ENCODE data around the gene COA1.
A peak's percentile ranks its signal among the peaks of the same experiment; 100 is the strongest.

COA1 gene

GRCh38 chr7:43758822-43759683, 29.7 kb upstream of the COA1 start:
- peak; percentile 6 to 43 (median 30) for DNase-seq

GRCh38 chr7:43758029-43758821, 28.9 kb upstream of the COA1 start, which contains the start of gene BLVRA:
TSS of gene BLVRA (plus strand) at chr7:43758680. CDS start at chr7:43771159, 12,479 bp downstream.
- Histone ChIP-seq H3K4me1 (ENCODE audit: control insufficient read depth, insufficient read depth, low read length, poor library complexity, severe bottlenecking) (peaks cover 5% of the 10 kb centered on the region), H3K4me3 (ENCODE audit: insufficient read depth, low read depth, low read length, poor library complexity, severe bottlenecking) (peak within 1 kb of the TSS; percentile 95), H3K36me3 (ENCODE audit: control insufficient read depth, insufficient read depth, low read length) (no peaks in the 10 kb centered on the region), H3K27ac (ENCODE audit: insufficient read depth, low read length, poor library complexity, severe bottlenecking) (peak within 1 kb of the TSS; percentile 70), H3K9me3 (ENCODE audit: control insufficient read depth, low read length) (no peaks in the 10 kb centered on the region), H3K27me3 (replicated peaks; ENCODE audit: control insufficient read depth, insufficient read depth, low read length, poor library complexity, severe bottlenecking) (no peaks in the 10 kb centered on the region)
- peak; percentile 43 to 57 (median 55) for DNase-seq

More at GRCh38 chr7:43758822-43759683, 29.7 kb upstream of the COA1 start:
- H3K4me1 ChIP-seq (ENCODE audit: control insufficient read depth, insufficient read depth, low read length, poor library complexity, severe bottlenecking): peaks cover 5% of the 10 kb centered on the region
- H3K36me3 ChIP-seq (ENCODE audit: control insufficient read depth, insufficient read depth, low read length): no peaks in the 10 kb centered on the region
- no peaks in the 10 kb centered on the region for H3K9me3 ChIP-seq (ENCODE audit: control insufficient read depth, low read length)
- H3K4me3 ChIP-seq (ENCODE audit: insufficient read depth, low read depth, low read length, poor library complexity, severe bottlenecking): peak overlapping the region; percentile 95
- peak overlapping the region; percentile 70 for H3K27ac ChIP-seq (ENCODE audit: insufficient read depth, low read length, poor library complexity, severe bottlenecking)
- H3K27me3 ChIP-seq (replicated peaks; ENCODE audit: control insufficient read depth, insufficient read depth, low read length, poor library complexity, severe bottlenecking): no peaks in the 10 kb centered on the region

GRCh38 chr7:43757073-43757720, 27.9 kb upstream of the COA1 start:
- no peaks in the 10 kb centered on the region for H3K9me3 ChIP-seq (ENCODE audit: control insufficient read depth, low read length)
- no peaks in the 10 kb centered on the region for H3K36me3 ChIP-seq (ENCODE audit: control insufficient read depth, insufficient read depth, low read length)
- no peak overlapping the region for H3K4me3 ChIP-seq (ENCODE audit: insufficient read depth, low read depth, low read length, poor library complexity, severe bottlenecking)
- peaks cover 5% of the 10 kb centered on the region for H3K4me1 ChIP-seq (ENCODE audit: control insufficient read depth, insufficient read depth, low read length, poor library complexity, severe bottlenecking)
- H3K27me3 ChIP-seq (replicated peaks; ENCODE audit: control insufficient read depth, insufficient read depth, low read length, poor library complexity, severe bottlenecking): no peaks in the 10 kb centered on the region
- no peak overlapping the region for H3K27ac ChIP-seq (ENCODE audit: insufficient read depth, low read length, poor library complexity, severe bottlenecking)
- no peak for DNase-seq

GRCh38 chr7:43756368-43757072, 27.2 kb upstream of the COA1 start:
- Histone ChIP-seq H3K4me3 (ENCODE audit: insufficient read depth, low read depth, low read length, poor library complexity, severe bottlenecking) (no peak overlapping the region), H3K9me3 (ENCODE audit: control insufficient read depth, low read length) (no peaks in the 10 kb centered on the region), H3K4me1 (ENCODE audit: control insufficient read depth, insufficient read depth, low read length, poor library complexity, severe bottlenecking) (peaks cover 5% of the 10 kb centered on the region), H3K27ac (ENCODE audit: insufficient read depth, low read length, poor library complexity, severe bottlenecking) (no peak overlapping the region), H3K36me3 (ENCODE audit: control insufficient read depth, insufficient read depth, low read length) (no peaks in the 10 kb centered on the region), H3K27me3 (replicated peaks; ENCODE audit: control insufficient read depth, insufficient read depth, low read length, poor library complexity, severe bottlenecking) (no peaks in the 10 kb centered on the region)
- no peak for DNase-seq

- DNase-seq: no peak
- Histone ChIP-seq H3K9me3 (ENCODE audit: control insufficient read depth, low read length) (no peaks in the 10 kb centered on the region), H3K27ac (ENCODE audit: insufficient read depth, low read length, poor library complexity, severe bottlenecking) (no peak overlapping the region), H3K4me1 (ENCODE audit: control insufficient read depth, insufficient read depth, low read length, poor library complexity, severe bottlenecking) (peaks cover 5% of the 10 kb centered on the region), H3K4me3 (ENCODE audit: insufficient read depth, low read depth, low read length, poor library complexity, severe bottlenecking) (no peak overlapping the region), H3K27me3 (replicated peaks; ENCODE audit: control insufficient read depth, insufficient read depth, low read length, poor library complexity, severe bottlenecking) (no peaks in the 10 kb centered on the region), H3K36me3 (ENCODE audit: control insufficient read depth, insufficient read depth, low read length) (no peaks in the 10 kb centered on the region)
These were observed 25.3 kb upstream of the COA1 start for GRCh38 chr7:43754596-43754995.

- Histone ChIP-seq H3K4me1 (ENCODE audit: control insufficient read depth, insufficient read depth, low read length, poor library complexity, severe bottlenecking) (peaks cover 5% of the 10 kb centered on the region), H3K36me3 (ENCODE audit: control insufficient read depth, insufficient read depth, low read length) (no peaks in the 10 kb centered on the region), H3K27ac (ENCODE audit: insufficient read depth, low read length, poor library complexity, severe bottlenecking) (no peak overlapping the region), H3K4me3 (ENCODE audit: insufficient read depth, low read depth, low read length, poor library complexity, severe bottlenecking) (no peak overlapping the region), H3K27me3 (replicated peaks; ENCODE audit: control insufficient read depth, insufficient read depth, low read length, poor library complexity, severe bottlenecking) (no peaks in the 10 kb centered on the region), H3K9me3 (ENCODE audit: control insufficient read depth, low read length) (no peaks in the 10 kb centered on the region)
- no peak for DNase-seq
These were observed 24.5 kb upstream of the COA1 start for GRCh38 chr7:43753843-43754242.

- DNase-seq: no peak
- H3K4me3 ChIP-seq (ENCODE audit: insufficient read depth, low read depth, low read length, poor library complexity, severe bottlenecking): no peak overlapping the region
- H3K4me1 ChIP-seq (ENCODE audit: control insufficient read depth, insufficient read depth, low read length, poor library complexity, severe bottlenecking): peaks cover 5% of the 10 kb centered on the region
- H3K27ac ChIP-seq (ENCODE audit: insufficient read depth, low read length, poor library complexity, severe bottlenecking): no peak overlapping the region
- no peaks in the 10 kb centered on the region for H3K9me3 ChIP-seq (ENCODE audit: control insufficient read depth, low read length)
- H3K27me3 ChIP-seq (replicated peaks; ENCODE audit: control insufficient read depth, insufficient read depth, low read length, poor library complexity, severe bottlenecking): no peaks in the 10 kb centered on the region
- no peaks in the 10 kb centered on the region for H3K36me3 ChIP-seq (ENCODE audit: control insufficient read depth, insufficient read depth, low read length)
These were observed 24.0 kb upstream of the COA1 start for GRCh38 chr7:43753271-43753810.

GRCh38 chr7:43752411-43752810, 23.1 kb upstream of the COA1 start:
- H3K4me1 ChIP-seq (ENCODE audit: control insufficient read depth, insufficient read depth, low read length, poor library complexity, severe bottlenecking): no peaks in the 10 kb centered on the region
- H3K36me3 ChIP-seq (ENCODE audit: control insufficient read depth, insufficient read depth, low read length): no peaks in the 10 kb centered on the region
- no peak overlapping the region for H3K4me3 ChIP-seq (ENCODE audit: insufficient read depth, low read depth, low read length, poor library complexity, severe bottlenecking)
- no peak overlapping the region for H3K27ac ChIP-seq (ENCODE audit: insufficient read depth, low read length, poor library complexity, severe bottlenecking)
- no peak for DNase-seq
- no peaks in the 10 kb centered on the region for H3K27me3 ChIP-seq (replicated peaks; ENCODE audit: control insufficient read depth, insufficient read depth, low read length, poor library complexity, severe bottlenecking)
- H3K9me3 ChIP-seq (ENCODE audit: control insufficient read depth, low read length): no peaks in the 10 kb centered on the region
